Fibroblast of lung (primary cell): ENCODE measurements around the gene FUT1.

ENCODE experiments used
- CTCF ChIP-seq, 2 donors: IDR thresholded peaks in 1 of 2; conservative IDR thresholded peaks in 1 of 2; 1 replicate in 1 of 2; 2 replicates in 1 of 2; pipeline ENCODE4 v1.5.1; 2011 to 2012; ENCODE audit warnings: low read length in 2 of 2, control low read depth in 1 of 2, inconsistent platforms in 1 of 2, low read depth in 1 of 2, mild to moderate bottlenecking in 1 of 2
- EZH2 ChIP-seq: IDR thresholded peaks from 2 replicates; pipeline ENCODE4 v1.5.1; 2012; ENCODE audit warnings: low read length, control low read depth, mild to moderate bottlenecking; ENCODE audit errors: missing control alignments

- TF ChIP-seq CTCF (conservative IDR thresholded peaks at IDR 0.05 in 1 of 2, IDR thresholded peaks at IDR 0.05 in 1 of 2; ENCODE audit: low read depth in 1 of 2, low read length in 2 of 2) (no peak), EZH2 (no peak)
Observed at GRCh38 chr19:48799358-48800300, 47.2 kb upstream of the FUT1 start.
